Stomach smooth muscle (tissue), 2 donors: Measurements from ENCODE around the gene PSKH1.
"Not testable (repeated sequence)": the region's sequence is repeated elsewhere in the genome, so short reads cannot be mapped to it uniquely, and the experiment has no call there.

ENCODE experiments used
- H3K27ac ChIP-seq: one replicate; pipeline ENCODE4 v1.7.0; 2013; ENCODE audit warnings: mild to moderate bottlenecking, low read length, inconsistent platforms
- H3K27me3 ChIP-seq, 2 donors: one replicate each; pipeline ENCODE4 v1.7.0; 2013; ENCODE audit warnings: low read length in 2 of 2; ENCODE audit not compliant: insufficient read depth in 2 of 2, control insufficient read depth in 1 of 2
- H3K36me3 ChIP-seq, 2 donors: one replicate each; pipeline ENCODE4 v1.7.0; 2013; ENCODE audit warnings: low read length in 2 of 2; ENCODE audit not compliant: control insufficient read depth in 2 of 2, insufficient read depth in 2 of 2
- H3K4me1 ChIP-seq: one replicate; pipeline ENCODE4 v1.7.0; 2013; ENCODE audit warnings: low read length; ENCODE audit not compliant: control insufficient read depth, insufficient read depth
- H3K4me3 ChIP-seq, 2 donors: one replicate each; pipeline ENCODE4 v1.7.0; 2013; ENCODE audit warnings: low read length in 2 of 2
- H3K9ac ChIP-seq, 2 donors: one replicate each; pipeline ENCODE4 v1.7.0; 2013; ENCODE audit warnings: low read length in 2 of 2, mild to moderate bottlenecking in 1 of 2
- H3K9me3 ChIP-seq, 2 donors: one replicate each; pipeline ENCODE4 v1.7.0; 2013; ENCODE audit warnings: low read length in 2 of 2; ENCODE audit not compliant: control insufficient read depth in 2 of 2
- donor health status: healthy.
- donor health status: Pancreatic carcinoma.

The PSKH1 gene

GRCh38 chr16:67855789-67856188, 37.3 kb upstream of the PSKH1 start:
- Histone ChIP-seq H3K4me3 (no peak overlapping the region), H3K36me3 (peaks cover 0 to 8% of the 10 kb centered on the region in 2 donors), H3K27me3 (no peaks in the 10 kb centered on the region), H3K9ac (no peak overlapping the region), H3K4me1 (peaks cover 27% of the 10 kb centered on the region), H3K27ac (no peak overlapping the region), H3K9me3 (no peaks in the 10 kb centered on the region)

GRCh38 chr16:67856927-67857546, 36.0 kb upstream of the PSKH1 start:
- Histone ChIP-seq H3K4me1 (peaks cover 31% of the 10 kb centered on the region), H3K4me3 (no peak overlapping the region), H3K36me3 (peaks cover 0 to 11% of the 10 kb centered on the region in 2 donors), H3K27ac (peak overlapping the region; percentile 18), H3K27me3 (no peaks in the 10 kb centered on the region), H3K9me3 (no peaks in the 10 kb centered on the region), H3K9ac (no peak overlapping the region)

GRCh38 chr16:67857547-67858233, 35.4 kb upstream of the PSKH1 start:
- Histone ChIP-seq H3K4me3 (peak overlapping the region in 1 of 2 donors; percentile 15), H3K27ac (peak overlapping the region; percentile 49), H3K4me1 (peaks cover 37% of the 10 kb centered on the region), H3K36me3 (peaks cover 0 to 11% of the 10 kb centered on the region in 2 donors), H3K9me3 (no peaks in the 10 kb centered on the region), H3K9ac (no peak overlapping the region), H3K27me3 (no peaks in the 10 kb centered on the region)

GRCh38 chr16:67858500-67858899, 34.6 kb upstream of the PSKH1 start:
- peaks cover 0 to 11% of the 10 kb centered on the region in 2 donors for H3K36me3 ChIP-seq
- no peak overlapping the region for H3K9ac ChIP-seq
- H3K4me1 ChIP-seq, result peaks cover 45% of the 10 kb centered on the region

GRCh38 chr16:67860589-67861398, 32.3 kb upstream of the PSKH1 start:
- H3K36me3 ChIP-seq, result peaks cover 5 to 11% of the 10 kb centered on the region in 2 donors
- no peak overlapping the region for H3K9ac ChIP-seq
- H3K4me3 ChIP-seq, result no peak overlapping the region
- H3K27ac ChIP-seq, result no peak overlapping the region
- H3K4me1 ChIP-seq, result peaks cover 53% of the 10 kb centered on the region
- H3K9me3 ChIP-seq, result no peaks in the 10 kb centered on the region
- no peaks in the 10 kb centered on the region for H3K27me3 ChIP-seq

More at GRCh38 chr16:67858500-67858899, 34.6 kb upstream of the PSKH1 start:
- no peaks in the 10 kb centered on the region for H3K9me3 ChIP-seq
- no peaks in the 10 kb centered on the region for H3K27me3 ChIP-seq
- no peak overlapping the region for H3K4me3 ChIP-seq
- H3K27ac ChIP-seq, result peak overlapping the region; percentile 49

GRCh38 chr16:67861877-67862276, 31.2 kb upstream of the PSKH1 start:
- Histone ChIP-seq H3K9me3 (no peaks in the 10 kb centered on the region), H3K27ac (peak overlapping the region; percentile 80), H3K4me3 (no peak overlapping the region), H3K36me3 (peaks cover 5 to 11% of the 10 kb centered on the region in 2 donors), H3K27me3 (no peaks in the 10 kb centered on the region), H3K4me1 (peaks cover 48% of the 10 kb centered on the region), H3K9ac (no peak overlapping the region)

- Histone ChIP-seq H3K9me3 (no peaks in the 10 kb centered on the region), H3K9ac (peak overlapping the region in 1 of 2 donors; percentile 29), H3K27ac (peak overlapping the region; percentile 80), H3K27me3 (no peaks in the 10 kb centered on the region), H3K4me1 (peaks cover 39% of the 10 kb centered on the region), H3K36me3 (peaks cover 5 to 16% of the 10 kb centered on the region in 2 donors), H3K4me3 (peak overlapping the region in 1 of 2 donors; percentile 62)
These were observed 30.2 kb upstream of the PSKH1 start for GRCh38 chr16:67862623-67863583.

GRCh38 chr16:67864044-67864443, 29.0 kb upstream of the PSKH1 start:
- peaks cover 5 to 26% of the 10 kb centered on the region in 2 donors for H3K36me3 ChIP-seq
- H3K9me3 ChIP-seq, H3K27me3 ChIP-seq: not testable (repeated sequence)
- H3K4me3 ChIP-seq, result peak overlapping the region in 1 of 2 donors; percentile 62
- H3K27ac ChIP-seq, result peak overlapping the region; percentile 80
- H3K4me1 ChIP-seq, result peaks cover 32% of the 10 kb centered on the region
- peak overlapping the region in 1 of 2 donors; percentile 29 for H3K9ac ChIP-seq

GRCh38 chr16:67864594-67864993, 28.5 kb upstream of the PSKH1 start:
- no peak overlapping the region for H3K27ac ChIP-seq

GRCh38 chr16:67865318-67865717, 27.7 kb upstream of the PSKH1 start:
- peaks cover 32% of the 10 kb centered on the region for H3K4me1 ChIP-seq
- H3K27ac ChIP-seq, result no peak overlapping the region
- peaks cover 8 to 26% of the 10 kb centered on the region in 2 donors for H3K36me3 ChIP-seq
- no peaks in the 10 kb centered on the region for H3K27me3 ChIP-seq
- no peaks in the 10 kb centered on the region for H3K9me3 ChIP-seq
- H3K4me3 ChIP-seq, result no peak overlapping the region
- no peak overlapping the region for H3K9ac ChIP-seq

More at GRCh38 chr16:67864594-67864993, 28.5 kb upstream of the PSKH1 start:
- Histone ChIP-seq H3K4me3 (no peak overlapping the region), H3K36me3 (peaks cover 5 to 26% of the 10 kb centered on the region in 2 donors), H3K4me1 (peaks cover 32% of the 10 kb centered on the region), H3K9me3 (no peaks in the 10 kb centered on the region), H3K27me3 (no peaks in the 10 kb centered on the region), H3K9ac (no peak overlapping the region)
